GM23338 (cell line): Measurements from ENCODE around the gene BLOC1S1. TPM values are rescaled to one million over a fixed set of nuclear protein-coding genes. Genes with fewer than 3 reads are reported as not detected.

ENCODE experiments used
- ATAC-seq: fragments of 200-7000 bp; cut with Tn5 transposase; 3 replicates; pipeline ENCODE4 v1.9.1; 2020
- DNase-seq: peaks from one replicate; pipeline ENCODE4 v3.0.0-alpha.2; 2015; ENCODE audit warnings: low spot score
- H2AFZ ChIP-seq: fragments of 200-600 bp; sonication (generic); 2 replicates; pipeline ENCODE4 v1.8.0; 2016; ENCODE audit warnings: antibody characterized with exemption, mild to moderate bottlenecking, moderate library complexity
- H3F3A ChIP-seq: fragments of 200-600 bp; sonication (generic); replicated peaks from 2 replicates; pipeline ENCODE4 v1.8.0; 2017; ENCODE audit warnings: antibody characterized with exemption, mixed run types, low read depth
- H3K27ac ChIP-seq: fragments of 200-600 bp; sonication (generic); 2 replicates; pipeline ENCODE4 v1.6.1; 2016; ENCODE audit warnings: low read depth
- H3K27me3 ChIP-seq: fragments of 200-600 bp; sonication (generic); 2 replicates; pipeline ENCODE4 v1.8.0; 2016; ENCODE audit warnings: mild to moderate bottlenecking, mixed run types, moderate library complexity; ENCODE audit not compliant: insufficient read depth
- H3K36me3 ChIP-seq: fragments of 200-600 bp; sonication (generic); 2 replicates; pipeline ENCODE4 v1.8.0; 2016; ENCODE audit warnings: mild to moderate bottlenecking; ENCODE audit not compliant: insufficient read depth
- H3K4me1 ChIP-seq: fragments of 200-600 bp; sonication (generic); 2 replicates; pipeline ENCODE4 v1.8.0; 2016; ENCODE audit warnings: mild to moderate bottlenecking, moderate library complexity; ENCODE audit not compliant: insufficient read depth
- H3K4me2 ChIP-seq: fragments of 200-600 bp; sonication (generic); 2 replicates; pipeline ENCODE4 v1.7.1; 2017; ENCODE audit warnings: mixed run types
- H3K4me3 ChIP-seq: fragments of 200-600 bp; sonication (generic); 2 replicates; pipeline ENCODE4 v1.6.1; 2016; ENCODE audit warnings: mixed run types
- H3K79me2 ChIP-seq: fragments of 200-600 bp; sonication (generic); replicated peaks from 2 replicates; pipeline ENCODE4 v1.8.0; 2017; ENCODE audit warnings: mild to moderate bottlenecking; ENCODE audit not compliant: insufficient read depth
- H3K9me2 ChIP-seq: fragments of 200-600 bp; sonication (generic); 2 replicates; pipeline ENCODE4 v1.8.0; 2017; ENCODE audit not compliant: insufficient read depth
- H4K20me1 ChIP-seq: fragments of 200-600 bp; sonication (generic); replicated peaks from 2 replicates; pipeline ENCODE4 v1.8.0; 2017; ENCODE audit warnings: mild to moderate bottlenecking; ENCODE audit not compliant: insufficient read depth
- H3K27ac Mint-ChIP-seq: 2 replicates; pipeline ENCODE4 v1.8.0; 2020; ENCODE audit warnings: inconsistent platforms, mild to moderate bottlenecking, moderate library complexity, mixed read lengths
- H3K27me3 Mint-ChIP-seq: 3 replicates; pipeline ENCODE4 v1.8.0; 2022; ENCODE audit warnings: low read depth, mild to moderate bottlenecking, moderate library complexity, mixed read lengths, inconsistent platforms; ENCODE audit not compliant: insufficient read depth, poor library complexity
- H3K36me3 Mint-ChIP-seq: 3 replicates; pipeline ENCODE4 v1.8.0; 2021; ENCODE audit warnings: low read depth, mild to moderate bottlenecking, inconsistent platforms, moderate library complexity, mixed read lengths
- H3K4me1 Mint-ChIP-seq: 3 replicates; pipeline ENCODE4 v1.8.0; 2020; ENCODE audit warnings: mild to moderate bottlenecking, inconsistent platforms, mixed read lengths
- H3K4me3 Mint-ChIP-seq: 3 replicates; pipeline ENCODE4 v1.8.0; 2021; ENCODE audit warnings: moderate library complexity, mild to moderate bottlenecking, inconsistent platforms, mixed read lengths
- H3K9me3 Mint-ChIP-seq: 3 replicates; pipeline ENCODE4 v1.8.0; 2020; ENCODE audit warnings: moderate library complexity, mild to moderate bottlenecking, inconsistent platforms, mixed read lengths
- CREB1 ChIP-seq: fragments of 250-450 bp; sonication (Bioruptor Pico); IDR thresholded peaks from 2 replicates; pipeline ENCODE4 v1.5.0; 2020; ENCODE audit warnings: low read depth, mild to moderate bottlenecking, moderate library complexity
- JUNB ChIP-seq: IDR thresholded peaks from one replicate; pipeline ENCODE4 v1.6.1; 2016; ENCODE audit warnings: antibody characterized with exemption; ENCODE audit not compliant: unreplicated experiment
- REST ChIP-seq: IDR thresholded peaks from one replicate; pipeline ENCODE4 v1.6.1; 2018; ENCODE audit warnings: antibody characterized with exemption; ENCODE audit not compliant: unreplicated experiment
- polyA plus RNA-seq: library from polyadenylated mRNA; unstranded; fragments of >200 nt; fragmentation: Nextera tagmentation; extraction: Ambion mirVana; gene quantifications from 2 replicates; pipeline ENCODE4 v1.2.1, GENCODE V29; 2016
- total RNA-seq: library from RNA; depleted of rRNA; stranded (reverse); fragments of >200 nt; shearing (Covaris generic); gene quantifications from 2 replicates; pipeline ENCODE4 v1.2.3, GENCODE V29; 2014
- TF ChIP-seq, protein P1 (sequence below): fragments of 250-450 bp; sonication (Bioruptor Pico); IDR thresholded peaks from 2 replicates; pipeline ENCODE4 v1.5.0; 2020; ENCODE audit warnings: mild to moderate bottlenecking, moderate library complexity

BLOC1S1 gene
- total and polyA plus RNA-seq, 2 experiments from 2014 or later = 68.3 to 174 TPM

- no peak for TF ChIP-seq CREB1 (CRISPR knock-in tag)
- TF ChIP-seq, protein P1, sequence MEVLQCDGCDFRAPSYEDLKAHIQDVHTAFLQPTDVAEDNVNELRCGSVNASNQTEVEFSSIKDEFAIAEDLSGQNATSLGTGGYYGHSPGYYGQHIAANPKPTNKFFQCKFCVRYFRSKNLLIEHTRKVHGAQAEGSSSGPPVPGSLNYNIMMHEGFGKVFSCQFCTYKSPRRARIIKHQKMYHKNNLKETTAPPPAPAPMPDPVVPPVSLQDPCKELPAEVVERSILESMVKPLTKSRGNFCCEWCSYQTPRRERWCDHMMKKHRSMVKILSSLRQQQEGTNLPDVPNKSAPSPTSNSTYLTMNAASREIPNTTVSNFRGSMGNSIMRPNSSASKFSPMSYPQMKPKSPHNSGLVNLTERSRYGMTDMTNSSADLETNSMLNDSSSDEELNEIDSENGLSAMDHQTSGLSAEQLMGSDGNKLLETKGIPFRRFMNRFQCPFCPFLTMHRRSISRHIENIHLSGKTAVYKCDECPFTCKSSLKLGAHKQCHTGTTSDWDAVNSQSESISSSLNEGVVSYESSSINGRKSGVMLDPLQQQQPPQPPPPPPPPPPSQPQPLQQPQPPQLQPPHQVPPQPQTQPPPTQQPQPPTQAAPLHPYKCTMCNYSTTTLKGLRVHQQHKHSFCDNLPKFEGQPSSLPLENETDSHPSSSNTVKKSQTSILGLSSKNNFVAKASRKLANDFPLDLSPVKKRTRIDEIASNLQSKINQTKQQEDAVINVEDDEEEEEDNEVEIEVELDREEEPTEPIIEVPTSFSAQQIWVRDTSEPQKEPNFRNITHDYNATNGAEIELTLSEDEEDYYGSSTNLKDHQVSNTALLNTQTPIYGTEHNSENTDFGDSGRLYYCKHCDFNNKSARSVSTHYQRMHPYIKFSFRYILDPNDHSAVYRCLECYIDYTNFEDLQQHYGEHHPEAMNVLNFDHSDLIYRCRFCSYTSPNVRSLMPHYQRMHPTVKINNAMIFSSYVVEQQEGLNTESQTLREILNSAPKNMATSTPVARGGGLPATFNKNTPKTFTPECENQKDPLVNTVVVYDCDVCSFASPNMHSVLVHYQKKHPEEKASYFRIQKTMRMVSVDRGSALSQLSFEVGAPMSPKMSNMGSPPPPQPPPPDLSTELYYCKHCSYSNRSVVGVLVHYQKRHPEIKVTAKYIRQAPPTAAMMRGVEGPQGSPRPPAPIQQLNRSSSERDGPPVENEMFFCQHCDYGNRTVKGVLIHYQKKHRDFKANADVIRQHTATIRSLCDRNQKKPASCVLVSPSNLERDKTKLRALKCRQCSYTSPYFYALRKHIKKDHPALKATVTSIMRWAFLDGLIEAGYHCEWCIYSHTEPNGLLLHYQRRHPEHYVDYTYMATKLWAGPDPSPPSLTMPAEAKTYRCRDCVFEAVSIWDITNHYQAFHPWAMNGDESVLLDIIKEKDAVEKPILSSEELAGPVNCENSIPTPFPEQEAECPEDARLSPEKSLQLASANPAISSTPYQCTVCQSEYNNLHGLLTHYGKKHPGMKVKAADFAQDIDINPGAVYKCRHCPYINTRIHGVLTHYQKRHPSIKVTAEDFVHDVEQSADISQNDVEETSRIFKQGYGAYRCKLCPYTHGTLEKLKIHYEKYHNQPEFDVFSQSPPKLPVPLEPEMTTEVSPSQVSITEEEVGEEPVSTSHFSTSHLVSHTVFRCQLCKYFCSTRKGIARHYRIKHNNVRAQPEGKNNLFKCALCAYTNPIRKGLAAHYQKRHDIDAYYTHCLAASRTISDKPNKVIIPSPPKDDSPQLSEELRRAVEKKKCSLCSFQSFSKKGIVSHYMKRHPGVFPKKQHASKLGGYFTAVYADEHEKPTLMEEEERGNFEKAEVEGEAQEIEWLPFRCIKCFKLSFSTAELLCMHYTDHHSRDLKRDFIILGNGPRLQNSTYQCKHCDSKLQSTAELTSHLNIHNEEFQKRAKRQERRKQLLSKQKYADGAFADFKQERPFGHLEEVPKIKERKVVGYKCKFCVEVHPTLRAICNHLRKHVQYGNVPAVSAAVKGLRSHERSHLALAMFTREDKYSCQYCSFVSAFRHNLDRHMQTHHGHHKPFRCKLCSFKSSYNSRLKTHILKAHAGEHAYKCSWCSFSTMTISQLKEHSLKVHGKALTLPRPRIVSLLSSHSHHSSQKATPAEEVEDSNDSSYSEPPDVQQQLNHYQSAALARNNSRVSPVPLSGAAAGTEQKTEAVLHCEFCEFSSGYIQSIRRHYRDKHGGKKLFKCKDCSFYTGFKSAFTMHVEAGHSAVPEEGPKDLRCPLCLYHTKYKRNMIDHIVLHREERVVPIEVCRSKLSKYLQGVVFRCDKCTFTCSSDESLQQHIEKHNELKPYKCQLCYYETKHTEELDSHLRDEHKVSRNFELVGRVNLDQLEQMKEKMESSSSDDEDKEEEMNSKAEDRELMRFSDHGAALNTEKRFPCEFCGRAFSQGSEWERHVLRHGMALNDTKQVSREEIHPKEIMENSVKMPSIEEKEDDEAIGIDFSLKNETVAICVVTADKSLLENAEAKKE (CRISPR knock-in tag) = no peak
- no peak for TF ChIP-seq JUNB
Measured at GRCh38 chr12:55698965-55699364, 16.9 kb upstream of the BLOC1S1 start (continued).

- Histone ChIP-seq H3K4me3 (no peak overlapping the region), H3K36me3 (no peaks in the 10 kb centered on the region), H2AFZ (no peak overlapping the region), H3K27me3 (no peaks in the 10 kb centered on the region), H3F3A (no peaks in the 10 kb centered on the region), H3K9me2 (no peaks in the 10 kb centered on the region), H3K79me2 (peaks cover 6% of the 10 kb centered on the region), H4K20me1 (no peaks in the 10 kb centered on the region; the same call in 1 of the 2 replicates), H3K27ac (no peak overlapping the region), H3K4me1 (no peaks in the 10 kb centered on the region), H3K4me2 (no peak overlapping the region)
- ATAC-seq = no peak
- no peaks in the 10 kb centered on the region for H3K9me3 Mint-ChIP-seq
- H3K27me3 Mint-ChIP-seq = peaks cover 8% of the 10 kb centered on the region
- H3K4me3 Mint-ChIP-seq = no peak overlapping the region
- no peak overlapping the region for H3K27ac Mint-ChIP-seq
- DNase-seq = no peak
- H3K36me3 Mint-ChIP-seq = peaks cover 16% of the 10 kb centered on the region; the same call in 2 of the 3 replicates
- peaks cover 2% of the 10 kb centered on the region; the same call in 1 of the 3 replicates for H3K4me1 Mint-ChIP-seq
- TF ChIP-seq, protein P1 (CRISPR knock-in tag) = no peak
- TF ChIP-seq REST = no peak
Measured at GRCh38 chr12:55699471-55700055, 16.3 kb upstream of the BLOC1S1 start.
